A549 (cell line): ENCODE data around the gene NIFK. TPM values are rescaled to one million over a fixed set of nuclear protein-coding genes. Genes with fewer than 3 reads are reported as not detected.

Experiments used
- ATAC-seq, 2 experiments: fragments of 200-7000 bp in 1 of 2; fragments of >200 bp in 1 of 2; cut with Nextera tagmentation in 1 of 2; cut with Tn5 transposase in 1 of 2; 3 replicates each; pipeline versions ENCODE4 v1.8.0 to v1.9.1; 2018 to 2020; ENCODE audit warnings: mild to moderate bottlenecking in 1 of 2, moderate library complexity in 1 of 2
- CTCF ChIA-PET: fragments of 300-600 bp; sonication (Branson Sonifier 250); formaldehyde crosslinking; extraction: SDS; loops from one replicate; lab custom pipeline; 2021; ENCODE audit warnings: antibody characterized with exemption, inconsistent platforms; lab: Yijun Ruan, JAX
- POLR2A ChIA-PET: fragments of 350-600 bp; formaldehyde crosslinking; extraction: SDS; loops from one replicate; lab custom pipeline; 2021; ENCODE audit warnings: antibody characterized with exemption, inconsistent platforms; lab: Yijun Ruan, JAX
- DNase-seq, 2 experiments: peaks; one replicate each; pipeline versions ENCODE4 v3.0.0 to v3.0.0-alpha.2; 2011 to 2016; ENCODE audit warnings: low read depth in 1 of 2, low spot score in 1 of 2
- FAIRE-seq: peaks from 2 replicates; lab custom pipeline; 2011; peaks lifted over from hg19 to GRCh38; lab: Jason Lieb, UNC
- H3K27ac ChIP-seq, 2 experiments: fragments of >200 bp; sonication (Bioruptor Twin); formaldehyde crosslinking; 3 replicates each; pipeline ENCODE4 v1.5.1; 2016 to 2017
- H3K4me1 ChIP-seq: fragments of >200 bp; sonication (Bioruptor Twin); formaldehyde crosslinking; 3 replicates; pipeline ENCODE4 v1.6.1; 2016
- H3K4me2 ChIP-seq: fragments of >200 bp; sonication (Bioruptor Twin); formaldehyde crosslinking; 3 replicates; pipeline ENCODE4 v1.6.1; 2016
- H3K4me3 ChIP-seq: fragments of >200 bp; sonication (Bioruptor Twin); formaldehyde crosslinking; 3 replicates; pipeline ENCODE4 v1.5.1; 2016
- H3K9me3 ChIP-seq: fragments of >200 bp; sonication (Bioruptor Twin); formaldehyde crosslinking; 3 replicates; pipeline ENCODE4 v1.6.1; 2016
- CBX8 ChIP-seq: fragments of 200-600 bp; sonication (generic); IDR thresholded peaks from 2 replicates; pipeline ENCODE4 v1.6.1; 2016
- EHF ChIP-seq: fragments of 250-450 bp; sonication (Bioruptor Pico); IDR thresholded peaks from 2 replicates; pipeline ENCODE4 v1.5.0; 2020; ENCODE audit warnings: mild to moderate bottlenecking
- EHMT2 ChIP-seq: fragments of 200-600 bp; sonication (generic); IDR thresholded peaks from 2 replicates; pipeline ENCODE4 v1.6.1; 2016; ENCODE audit warnings: antibody characterized with exemption, low read depth, mild to moderate bottlenecking, moderate library complexity
- ESRRA ChIP-seq: fragments of 150-350 bp; IDR thresholded peaks from 2 replicates; pipeline ENCODE4 v1.6.1; 2014; ENCODE audit warnings: mild to moderate bottlenecking, low read length, borderline replicate concordance
- FOXS1 ChIP-seq: fragments of 250-450 bp; sonication (Bioruptor Pico); IDR thresholded peaks from 2 replicates; pipeline ENCODE4 v1.5.0; 2020; ENCODE audit warnings: mild to moderate bottlenecking, moderate library complexity
- GATA3 ChIP-seq: IDR thresholded peaks from 2 replicates; pipeline ENCODE4 v1.6.1; 2012; ENCODE audit warnings: borderline replicate concordance
- HEYL ChIP-seq: fragments of 250-450 bp; sonication (Bioruptor Pico); IDR thresholded peaks from 2 replicates; pipeline ENCODE4 v1.8.0; 2021; ENCODE audit warnings: mild to moderate bottlenecking, moderate library complexity
- HOXA7 ChIP-seq: fragments of 250-450 bp; sonication (Bioruptor Pico); IDR thresholded peaks from 2 replicates; pipeline ENCODE4 v1.5.0; 2020; ENCODE audit warnings: mild to moderate bottlenecking, moderate library complexity
- HOXB13 ChIP-seq: fragments of 250-450 bp; sonication (Bioruptor Pico); IDR thresholded peaks from 2 replicates; pipeline ENCODE4 v1.5.0; 2020; ENCODE audit warnings: low read depth, mild to moderate bottlenecking, moderate library complexity
- JUN ChIP-seq, 2 experiments: fragments of >200 bp; sonication (Bioruptor Twin); formaldehyde crosslinking; IDR thresholded peaks; 2 replicates in 1 of 2; 3 replicates in 1 of 2; pipeline ENCODE4 v1.6.1; 2016 to 2017
- JUNB ChIP-seq: fragments of >200 bp; sonication (Bioruptor Twin); formaldehyde crosslinking; IDR thresholded peaks from 2 replicates; pipeline ENCODE4 v1.6.1; 2016
- KDM1A ChIP-seq: fragments of 200-600 bp; sonication (generic); IDR thresholded peaks from 2 replicates; pipeline ENCODE4 v1.6.1; 2016; ENCODE audit warnings: low read depth, mild to moderate bottlenecking
- MAFK ChIP-seq: fragments of 450-650 bp; IDR thresholded peaks from 2 replicates; pipeline ENCODE4 v1.6.1; 2014; ENCODE audit not compliant: partially characterized antibody
- MAZ ChIP-seq: fragments of 150-350 bp; IDR thresholded peaks from 2 replicates; pipeline ENCODE4 v1.6.1; 2014; ENCODE audit warnings: antibody characterized with exemption, low read depth, low read length, borderline replicate concordance
- MYC ChIP-seq: IDR thresholded peaks from 2 replicates; pipeline ENCODE4 v1.6.1; 2012; ENCODE audit warnings: mild to moderate bottlenecking, inconsistent platforms, low read length, improper control_type of control experiment, borderline replicate concordance
- PHF8 ChIP-seq: fragments of 200-600 bp; sonication (generic); IDR thresholded peaks from 2 replicates; pipeline ENCODE4 v1.6.1; 2016; ENCODE audit warnings: low read depth, mild to moderate bottlenecking, antibody characterized with exemption, moderate library complexity, borderline replicate concordance
- POLR2AphosphoS2 ChIP-seq: conservative IDR thresholded peaks from 2 replicates; pipeline ENCODE4 v1.6.1; 2012; ENCODE audit warnings: low read length, improper control_type of control experiment, inconsistent platforms
- RAD21 ChIP-seq, 2 experiments: fragments of >200 bp in 1 of 2; sonication (Bioruptor Twin) in 1 of 2; formaldehyde crosslinking in 1 of 2; IDR thresholded peaks in 1 of 2; conservative IDR thresholded peaks in 1 of 2; 2 replicates in 1 of 2; 3 replicates in 1 of 2; pipeline ENCODE4 v1.6.1; 2012 to 2018; ENCODE audit warnings: inconsistent platforms in 1 of 2
- RCOR1 ChIP-seq: fragments of 150-350 bp; IDR thresholded peaks from 2 replicates; pipeline ENCODE4 v1.6.1; 2014; ENCODE audit warnings: antibody characterized with exemption, low read length, low read depth
- SMC3 ChIP-seq: fragments of >200 bp; sonication (Bioruptor Twin); formaldehyde crosslinking; IDR thresholded peaks from 3 replicates; pipeline ENCODE4 v1.6.1; 2018; ENCODE audit warnings: inconsistent platforms
- TFCP2L1 ChIP-seq: fragments of 250-450 bp; sonication (Bioruptor Pico); IDR thresholded peaks from 2 replicates; pipeline ENCODE4 v1.5.0; 2021; ENCODE audit warnings: mild to moderate bottlenecking
- TP53 ChIP-seq: fragments of 250-450 bp; sonication (Bioruptor Pico); IDR thresholded peaks from 2 replicates; pipeline ENCODE4 v1.5.0; 2021; ENCODE audit warnings: mild to moderate bottlenecking, moderate library complexity
- ZC3H11A ChIP-seq: fragments of 450-650 bp; IDR thresholded peaks from 2 replicates; pipeline ENCODE4 v1.6.1; 2014; ENCODE audit warnings: antibody characterized with exemption, mild to moderate bottlenecking
- ZSCAN20 ChIP-seq: fragments of 250-450 bp; sonication (Bioruptor Pico); IDR thresholded peaks from 2 replicates; pipeline ENCODE4 v1.8.0; 2022; ENCODE audit warnings: mild to moderate bottlenecking, moderate library complexity
- WGBS: methylation state at CpG from one replicate; pipeline ENCODE4 v1.1.6; 2017; ENCODE audit errors: missing lambda C conversion rate; 5-methylcytosine and 5-hydroxymethylcytosine counted together
- polyA plus RNA-seq, 4 experiments: library from polyadenylated mRNA; depleted of rRNA in 3 of 4; stranded (reverse); fragments of >200 nt; fragmentation: RNase III in 1 of 4; extraction: RNeasy Plus Mini Kit Qiagen cat#74134 plus additional on column Dnase treatment in 1 of 4; gene quantifications; 2 replicates in 3 of 4; 3 replicates in 1 of 4; pipeline ENCODE4 v1.2.3, GENCODE V29; 2011 to 2017
- TF ChIP-seq, protein P1 (sequence below): IDR thresholded peaks from 2 replicates; pipeline ENCODE4 v1.6.1; 2012; ENCODE audit warnings: low read depth, borderline replicate concordance
- TF ChIP-seq, protein P2 (sequence below): fragments of >200 bp; sonication (Bioruptor Twin); formaldehyde crosslinking; IDR thresholded peaks from 3 replicates; pipeline ENCODE4 v1.5.1; 2016
- TF ChIP-seq, protein P3 (sequence below): IDR thresholded peaks from 2 replicates; pipeline ENCODE4 v1.6.1; 2012
- TF ChIP-seq, protein P4 (sequence below): fragments of 250-450 bp; sonication (Bioruptor Pico); IDR thresholded peaks from 2 replicates; pipeline ENCODE4 v1.5.0; 2021; ENCODE audit warnings: mild to moderate bottlenecking, moderate library complexity, borderline replicate concordance

Gene NIFK
- polyA plus RNA-seq, 2 of the 4 experiments (the other 2 are of a cell fraction) = 50.3 to 82.9 TPM

DNA sequence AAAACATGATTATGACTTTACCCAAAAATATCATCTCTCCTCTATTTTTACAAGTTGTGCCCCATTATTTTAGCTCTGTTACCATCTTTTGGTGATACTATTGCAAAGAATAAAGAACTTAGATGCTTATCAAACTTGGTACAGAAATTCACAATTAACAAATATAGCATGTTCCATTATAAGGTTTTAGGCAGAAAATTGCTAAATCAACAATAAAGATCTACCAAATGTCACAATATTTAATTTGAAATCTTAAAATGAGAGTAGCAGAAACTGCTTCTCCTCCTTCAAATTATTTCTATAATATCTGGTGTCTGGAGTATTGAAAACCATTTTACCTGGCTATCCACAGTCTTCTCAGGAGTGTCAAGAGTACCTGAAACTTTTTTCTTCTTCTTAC, 8.7 kb downstream of the NIFK start:
- FAIRE-seq = no peak
- TF ChIP-seq MAFK = peak; percentile 40
- TF ChIP-seq JUNB = no peak
- Histone ChIP-seq H3K4me3 (no peak overlapping the region), H3K4me2 (no peak overlapping the region), H3K4me1 (peaks cover 1% of the 10 kb centered on the region; the same call in 2 of the 3 replicates), H3K27ac (no peak overlapping the region), H3K9me3 (no peaks in the 10 kb centered on the region)
- DNase-seq = no peak
- no peak for ATAC-seq
- ChIA-PET CTCF (interaction anchor here (1.2 kb wide), 1 partner anchor 10 kb away, joined by 3 read pairs; no protein-coding TSS in a partner anchor), POLR2A (interaction anchor here (0.9 to 1.1 kb wide), 2 partner anchors 9 kb away, joined by 3 read pairs; partner anchors contain the start of gene NIFK)

DNA sequence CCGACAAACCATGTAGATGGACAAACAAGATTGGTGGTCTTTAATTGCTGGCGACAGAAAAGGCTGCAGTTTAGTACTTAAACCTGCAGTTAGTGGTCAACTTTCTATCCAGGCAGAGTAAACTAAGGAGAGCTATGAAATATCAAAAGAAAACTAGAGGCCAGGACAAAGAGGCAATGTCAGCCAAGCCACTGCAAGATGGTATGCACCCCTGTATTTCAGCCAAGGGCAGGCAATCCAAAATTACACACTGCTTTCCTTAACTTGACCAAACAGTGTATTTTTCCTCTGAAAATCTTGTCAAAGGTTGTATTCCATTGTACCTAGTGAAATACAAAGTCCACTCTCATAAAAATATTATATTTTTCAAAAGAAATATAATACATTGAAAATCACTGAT, 9.3 kb downstream of the NIFK start:
- ChIA-PET CTCF (interaction anchor here (1.2 kb wide), 1 partner anchor 9 kb away, joined by 3 read pairs; no protein-coding TSS in a partner anchor), POLR2A (interaction anchor here (1.1 kb wide), 1 partner anchor 9 kb away, joined by 3 read pairs; the partner anchor contains the start of gene NIFK)
- DNase-seq = no peak
- WGBS = 94% methylated on average over 2 of the region's 2 CpGs
- TF ChIP-seq PHF8 = no peak
- TF ChIP-seq EHMT2 = no peak
- TF ChIP-seq POLR2AphosphoS2 = no peak
- no peak for TF ChIP-seq HOXB13 (CRISPR knock-in tag)
- TF ChIP-seq ESRRA = no peak
- TF ChIP-seq, protein P1, sequence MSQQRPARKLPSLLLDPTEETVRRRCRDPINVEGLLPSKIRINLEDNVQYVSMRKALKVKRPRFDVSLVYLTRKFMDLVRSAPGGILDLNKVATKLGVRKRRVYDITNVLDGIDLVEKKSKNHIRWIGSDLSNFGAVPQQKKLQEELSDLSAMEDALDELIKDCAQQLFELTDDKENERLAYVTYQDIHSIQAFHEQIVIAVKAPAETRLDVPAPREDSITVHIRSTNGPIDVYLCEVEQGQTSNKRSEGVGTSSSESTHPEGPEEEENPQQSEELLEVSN = no peak
- Histone ChIP-seq H3K9me3 (no peaks in the 10 kb centered on the region), H3K4me1 (peaks cover 7% of the 10 kb centered on the region; the same call in 2 of the 3 replicates), H3K4me2 (no peak overlapping the region), H3K4me3 (no peak overlapping the region), H3K27ac (no peak overlapping the region)
- ATAC-seq = no peak
- no peak for FAIRE-seq

DNA sequence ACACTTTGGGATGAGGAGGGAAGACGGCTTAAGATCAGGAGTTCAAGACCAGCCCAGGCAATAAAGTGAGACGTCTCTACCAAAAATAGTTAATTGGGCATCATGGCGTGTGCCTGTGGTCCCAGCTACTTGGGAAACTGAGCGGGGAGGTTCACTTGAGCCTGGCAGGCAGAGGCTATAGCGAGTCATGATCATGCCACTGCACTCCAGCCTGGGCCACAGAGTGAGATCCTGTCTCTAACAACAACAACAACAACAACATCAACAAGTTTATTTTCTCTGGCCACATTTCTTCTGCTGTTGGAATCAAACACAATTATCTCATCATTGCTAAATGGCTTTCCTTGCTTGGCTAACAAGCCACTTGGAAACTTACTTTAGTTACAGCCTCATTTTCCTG, 13.4 kb downstream of the NIFK start:
- Histone ChIP-seq H3K4me1 (peaks cover 17% of the 10 kb centered on the region), H3K4me2 (no peak overlapping the region), H3K9me3 (no peaks in the 10 kb centered on the region), H3K27ac (no peak overlapping the region), H3K4me3 (no peak overlapping the region)
- 92% methylated on average over 5 of the region's 5 CpGs for WGBS
- ChIA-PET CTCF (interaction anchor here (0.5 to 0.6 kb wide), 2 partner anchors 192 to 595 kb away, joined by 3 read pairs; no protein-coding TSS in a partner anchor), POLR2A (no interaction called here)
- ATAC-seq = no peak
- TF ChIP-seq RAD21 (conservative IDR thresholded peaks at IDR 0.05 in 1 of 2, IDR thresholded peaks at IDR 0.05 in 1 of 2) = no peak
- no peak for TF ChIP-seq SMC3
- no peak for TF ChIP-seq MAFK
- no peak for FAIRE-seq
- DNase-seq = no peak

DNA sequence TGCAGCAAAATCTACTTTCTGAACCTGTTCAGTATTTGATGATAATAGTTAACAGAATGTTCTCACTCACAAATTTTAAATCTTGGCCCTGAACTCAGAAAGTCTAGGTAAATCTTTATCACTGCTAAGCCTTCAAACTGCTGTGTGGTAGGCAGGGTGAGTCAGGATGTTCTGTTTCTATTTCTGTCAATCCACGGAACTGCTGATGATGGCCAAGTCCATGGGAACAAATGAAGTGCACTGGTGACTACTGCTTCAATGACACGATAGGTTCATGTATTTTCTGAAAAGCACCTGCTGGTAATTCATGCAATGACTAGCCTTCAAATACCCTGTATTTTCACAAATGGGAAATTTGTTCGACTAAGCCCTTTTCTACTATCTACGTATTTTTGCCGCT, 14.2 kb downstream of the NIFK start:
- DNase-seq (peak; percentile 48 to 63), FAIRE-seq (no peak), ATAC-seq (peak; percentile 65 to 90)
- H3K4me1 ChIP-seq = peaks cover 17% of the 10 kb centered on the region
- H3K9me3 ChIP-seq = no peaks in the 10 kb centered on the region
- peak overlapping the region; percentile 36 to 38; a peak in 3 of 6 replicates for H3K27ac ChIP-seq
- no peak overlapping the region for H3K4me3 ChIP-seq
- CTCF ChIA-PET = no interaction called here
- 60% methylated on average over 5 of the region's 5 CpGs for WGBS
- POLR2A ChIA-PET = interaction anchor here (1.0 to 2.3 kb wide), 3 partner anchors 191 to 194 kb away, joined by 3 to 9 read pairs (median 4); partner anchors contain the start of gene RNU4ATAC
- peak overlapping the region; percentile 67 for H3K4me2 ChIP-seq
- TF ChIP-seq MAZ (no peak), FOXS1 (no peak), EHF (CRISPR knock-in tag) (no peak), EHMT2 (no peak), HOXA7 (no peak), RCOR1 (no peak), MYC (no peak), JUN (IDR thresholded peaks at IDR 0.05) (no peak), CBX8 (no peak), HEYL (CRISPR knock-in tag) (no peak), KDM1A (no peak), TP53 (no peak), GATA3 (no peak), TFCP2L1 (CRISPR knock-in tag) (no peak), ZSCAN20 (CRISPR knock-in tag) (no peak), ZC3H11A (no peak)
- TF ChIP-seq, protein P2, sequence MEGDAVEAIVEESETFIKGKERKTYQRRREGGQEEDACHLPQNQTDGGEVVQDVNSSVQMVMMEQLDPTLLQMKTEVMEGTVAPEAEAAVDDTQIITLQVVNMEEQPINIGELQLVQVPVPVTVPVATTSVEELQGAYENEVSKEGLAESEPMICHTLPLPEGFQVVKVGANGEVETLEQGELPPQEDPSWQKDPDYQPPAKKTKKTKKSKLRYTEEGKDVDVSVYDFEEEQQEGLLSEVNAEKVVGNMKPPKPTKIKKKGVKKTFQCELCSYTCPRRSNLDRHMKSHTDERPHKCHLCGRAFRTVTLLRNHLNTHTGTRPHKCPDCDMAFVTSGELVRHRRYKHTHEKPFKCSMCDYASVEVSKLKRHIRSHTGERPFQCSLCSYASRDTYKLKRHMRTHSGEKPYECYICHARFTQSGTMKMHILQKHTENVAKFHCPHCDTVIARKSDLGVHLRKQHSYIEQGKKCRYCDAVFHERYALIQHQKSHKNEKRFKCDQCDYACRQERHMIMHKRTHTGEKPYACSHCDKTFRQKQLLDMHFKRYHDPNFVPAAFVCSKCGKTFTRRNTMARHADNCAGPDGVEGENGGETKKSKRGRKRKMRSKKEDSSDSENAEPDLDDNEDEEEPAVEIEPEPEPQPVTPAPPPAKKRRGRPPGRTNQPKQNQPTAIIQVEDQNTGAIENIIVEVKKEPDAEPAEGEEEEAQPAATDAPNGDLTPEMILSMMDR = no peak
- TF ChIP-seq, protein P3, sequence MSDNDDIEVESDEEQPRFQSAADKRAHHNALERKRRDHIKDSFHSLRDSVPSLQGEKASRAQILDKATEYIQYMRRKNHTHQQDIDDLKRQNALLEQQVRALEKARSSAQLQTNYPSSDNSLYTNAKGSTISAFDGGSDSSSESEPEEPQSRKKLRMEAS = no peak
- TF ChIP-seq, protein P4, sequence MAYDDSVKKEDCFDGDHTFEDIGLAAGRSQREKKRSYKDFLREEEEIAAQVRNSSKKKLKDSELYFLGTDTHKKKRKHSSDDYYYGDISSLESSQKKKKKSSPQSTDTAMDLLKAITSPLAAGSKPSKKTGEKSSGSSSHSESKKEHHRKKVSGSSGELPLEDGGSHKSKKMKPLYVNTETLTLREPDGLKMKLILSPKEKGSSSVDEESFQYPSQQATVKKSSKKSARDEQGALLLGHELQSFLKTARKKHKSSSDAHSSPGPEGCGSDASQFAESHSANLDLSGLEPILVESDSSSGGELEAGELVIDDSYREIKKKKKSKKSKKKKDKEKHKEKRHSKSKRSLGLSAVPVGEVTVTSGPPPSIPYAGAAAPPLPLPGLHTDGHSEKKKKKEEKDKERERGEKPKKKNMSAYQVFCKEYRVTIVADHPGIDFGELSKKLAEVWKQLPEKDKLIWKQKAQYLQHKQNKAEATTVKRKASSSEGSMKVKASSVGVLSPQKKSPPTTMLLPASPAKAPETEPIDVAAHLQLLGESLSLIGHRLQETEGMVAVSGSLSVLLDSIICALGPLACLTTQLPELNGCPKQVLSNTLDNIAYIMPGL (CRISPR knock-in tag) = no peak
